ENCODE data around the gene TLDC2.
"Not testable (repeated sequence)": the region's sequence is repeated elsewhere in the genome, so short reads cannot be mapped to it uniquely, and the experiment has no call there.

TLDC2 gene

DNA sequence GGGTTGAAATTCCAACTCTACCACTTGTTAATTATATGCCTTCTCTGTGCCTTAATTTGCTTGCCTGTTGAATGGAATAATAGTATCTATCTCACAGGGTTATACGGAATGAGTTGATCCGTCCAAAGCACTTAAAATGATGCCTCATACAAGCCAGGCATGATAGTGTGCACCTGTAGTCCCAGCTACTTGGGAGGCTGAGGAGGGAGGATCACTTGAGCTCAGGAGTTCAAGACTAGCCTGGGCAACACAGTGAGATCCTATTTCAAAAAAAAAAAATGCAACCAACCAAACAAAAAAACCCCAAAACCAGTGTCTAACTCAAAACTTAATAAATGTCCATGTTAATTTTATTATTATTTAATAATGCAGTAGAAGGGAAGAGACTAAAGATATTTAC lies 40.3 kb downstream of the TLDC2 start:
- DNase-seq = no peak

DNA sequence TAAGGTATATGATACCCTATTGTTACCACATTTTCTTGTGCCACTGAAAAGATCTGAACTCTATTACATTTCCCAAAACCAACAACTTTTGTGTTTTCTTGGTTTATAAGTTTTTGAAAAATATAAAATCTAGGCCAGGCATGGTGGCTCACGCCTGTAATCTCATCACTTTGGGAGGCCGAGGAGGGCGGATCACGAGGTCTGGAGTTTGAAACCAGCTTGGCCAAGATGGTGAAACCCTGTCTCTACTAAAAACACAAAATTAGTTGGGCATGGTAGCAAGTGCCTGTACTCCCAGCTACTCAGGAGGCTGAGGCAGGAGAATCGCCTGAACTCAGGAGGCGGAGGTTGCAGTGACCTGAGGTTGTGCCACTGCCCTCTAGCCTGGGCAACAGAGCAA lies 41.3 kb downstream of the TLDC2 start:
- no peak for DNase-seq

DNA sequence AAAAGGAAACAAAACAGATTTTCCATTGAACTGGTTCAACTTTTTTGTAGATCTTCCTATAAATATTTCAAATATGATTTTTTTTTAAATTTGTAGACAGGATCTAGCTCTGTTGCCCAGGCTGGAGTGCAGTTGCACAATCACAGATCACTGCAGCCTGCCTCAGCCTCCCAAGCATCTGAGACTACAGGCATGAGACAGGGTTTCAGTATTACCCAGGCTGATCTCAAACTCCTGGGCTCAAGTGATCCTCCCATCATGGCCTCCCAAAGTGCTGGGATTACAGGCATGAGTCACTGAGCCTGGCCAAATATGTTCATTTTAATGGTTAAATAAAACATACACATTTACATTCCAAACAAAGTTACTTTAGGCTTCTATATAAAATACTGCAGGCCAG lies 42.0 kb downstream of the TLDC2 start:
- peak; percentile 21 for DNase-seq

DNA sequence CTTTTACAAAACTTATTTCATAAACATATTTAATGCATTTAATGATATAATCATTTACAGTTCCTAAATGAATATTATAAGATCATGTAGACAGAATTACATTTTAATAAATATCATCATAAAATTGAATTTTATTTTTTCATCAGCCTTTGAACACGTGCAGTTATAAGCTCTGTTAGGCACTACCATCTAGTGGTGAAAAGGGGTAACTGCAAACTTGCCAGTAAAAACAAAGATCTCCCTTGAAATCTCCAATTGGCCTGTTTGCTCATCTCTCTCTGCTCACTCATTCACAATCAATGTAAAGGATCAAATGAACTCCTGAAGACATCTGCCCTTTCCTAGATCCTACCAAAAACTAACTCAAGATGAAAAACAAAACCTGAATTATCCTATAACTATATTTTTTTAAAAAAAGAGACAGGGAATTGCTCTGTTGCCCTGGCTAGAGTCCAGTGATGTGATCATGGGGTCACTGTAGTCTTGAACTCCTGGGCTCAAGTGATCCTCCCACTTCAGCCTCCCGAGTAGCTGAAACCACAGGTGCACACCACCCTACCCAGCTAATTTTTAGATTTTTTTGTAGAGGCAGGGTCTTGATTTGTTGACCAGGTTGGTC lies 43.9 kb downstream of the TLDC2 start:
- DNase-seq = peak; percentile 69

DNA sequence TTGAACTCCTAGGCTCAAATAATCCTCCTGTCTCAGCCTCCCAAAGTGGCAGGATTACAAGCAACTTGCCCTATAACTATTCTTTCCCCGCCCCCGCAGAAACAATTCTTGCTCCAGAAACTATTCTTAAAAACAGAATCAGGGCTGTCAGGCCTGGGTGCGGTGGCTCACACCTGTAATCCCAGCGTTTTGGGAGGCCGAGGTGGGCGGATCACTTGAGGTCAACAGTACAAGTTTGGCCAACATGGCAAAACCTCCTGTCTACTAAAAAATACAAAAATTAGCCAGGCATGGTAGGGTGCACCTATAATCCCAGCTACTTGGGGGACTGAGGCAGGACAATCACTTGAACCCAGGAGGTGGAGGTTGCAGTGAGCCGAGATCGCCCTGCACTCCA lies 44.4 kb downstream of the TLDC2 start:
- DNase-seq = no peak

DNA sequence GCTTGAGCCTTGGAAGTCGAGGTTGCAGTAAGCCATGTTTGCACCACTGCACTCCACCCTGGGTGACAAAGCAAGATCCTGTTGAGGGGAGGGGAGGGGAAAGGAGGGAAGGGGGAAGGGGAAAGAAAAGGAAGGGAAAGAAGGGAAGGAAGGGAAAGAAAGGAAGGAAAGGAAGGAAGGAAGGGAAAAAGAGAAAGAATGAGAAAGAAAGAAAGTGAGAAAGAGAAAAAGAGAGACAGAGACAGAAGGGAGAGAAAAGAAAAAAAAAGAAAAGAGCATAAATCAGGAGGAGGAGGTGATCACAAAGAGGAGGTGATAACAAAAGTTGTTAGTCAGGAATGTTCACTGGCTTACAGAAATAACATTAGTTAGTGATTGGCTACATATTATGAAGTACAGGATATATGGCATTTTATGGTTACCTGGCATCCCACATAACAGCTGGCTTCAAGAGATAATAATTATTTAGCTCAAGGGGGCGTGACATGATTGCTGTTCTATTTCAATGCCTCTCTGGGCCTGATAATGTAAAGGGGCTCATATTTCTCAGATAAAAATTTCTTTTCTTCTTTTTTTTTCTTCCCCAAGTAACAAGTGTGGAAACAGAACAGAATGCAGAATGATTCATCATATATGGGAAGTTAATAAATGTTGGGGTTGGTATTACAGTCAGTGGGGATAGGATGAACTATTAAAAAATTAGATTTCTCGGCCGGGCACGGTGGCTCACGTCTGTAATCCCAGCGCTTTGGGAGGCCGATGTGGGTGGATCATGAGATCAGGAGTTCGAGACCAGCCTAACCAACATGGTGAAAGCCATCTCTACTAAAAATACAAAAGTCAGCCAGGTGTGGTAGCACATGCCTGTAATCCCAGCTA lies 48.5 kb downstream of the TLDC2 start:
- DNase-seq = no peak

DNA sequence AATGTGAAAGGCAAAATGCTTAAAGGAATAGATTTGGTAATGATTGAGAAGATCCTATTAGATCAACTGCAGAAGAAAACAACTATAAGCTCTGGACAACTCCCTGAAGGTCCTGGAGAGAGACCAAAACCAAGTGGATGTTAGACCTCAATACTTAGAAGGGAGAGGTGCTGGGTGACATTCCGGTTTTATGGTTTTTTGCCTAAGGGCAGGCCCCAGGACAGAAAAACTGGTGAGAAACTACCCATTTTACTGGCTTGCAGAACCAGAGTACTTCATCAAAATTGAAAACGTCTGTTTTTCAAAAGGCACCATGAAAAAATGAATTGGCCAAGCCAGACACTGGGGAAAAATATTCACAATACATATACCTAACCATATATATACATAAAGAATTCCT lies 49.3 kb downstream of the TLDC2 start:
- DNase-seq = no peak

DNA sequence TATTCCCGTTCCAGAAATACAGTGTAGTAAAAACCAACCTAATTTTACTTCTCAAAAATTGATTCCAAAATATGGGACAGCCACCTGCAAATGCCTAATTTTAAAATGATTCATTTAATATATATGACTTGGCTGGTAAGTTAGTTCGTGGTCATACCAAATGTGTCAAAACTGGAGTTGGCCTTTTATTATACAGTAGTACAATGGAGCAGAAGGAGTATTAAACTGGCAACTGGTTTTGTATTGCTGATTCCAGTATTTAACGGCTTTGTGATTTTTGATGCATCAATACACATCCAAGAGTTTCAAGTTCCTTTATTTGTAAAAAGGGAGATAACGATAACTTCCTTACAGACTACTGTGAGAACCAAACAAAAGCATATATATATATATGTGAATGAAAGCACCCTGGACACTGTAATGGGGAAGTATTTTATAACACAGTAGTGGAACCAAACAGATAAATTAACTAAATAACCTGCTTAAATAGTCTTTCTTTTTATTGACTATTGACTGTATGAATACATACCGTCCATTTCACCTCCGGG lies 50.8 kb downstream of the TLDC2 start:
- DNase-seq = peak; percentile 17

DNA sequence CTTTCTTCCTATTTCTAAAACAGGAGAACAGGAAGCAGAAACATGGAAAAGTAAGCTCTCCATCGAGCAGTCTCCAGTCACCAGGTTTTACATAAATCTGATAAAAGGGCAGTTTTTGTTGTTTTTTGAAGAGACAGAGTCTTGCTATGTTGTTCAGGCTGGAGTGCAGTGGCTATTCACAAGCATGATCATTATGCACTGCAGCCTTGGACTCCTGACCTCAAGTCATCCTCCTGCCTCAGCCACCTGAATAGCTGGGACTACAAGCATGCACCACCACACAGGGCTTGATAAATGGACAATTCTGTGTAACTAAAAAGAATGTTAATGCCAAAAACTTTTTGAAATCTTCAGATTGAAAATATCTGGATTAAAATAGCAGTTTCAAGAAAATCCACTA lies 51.8 kb downstream of the TLDC2 start:
- DNase-seq = no peak

DNA sequence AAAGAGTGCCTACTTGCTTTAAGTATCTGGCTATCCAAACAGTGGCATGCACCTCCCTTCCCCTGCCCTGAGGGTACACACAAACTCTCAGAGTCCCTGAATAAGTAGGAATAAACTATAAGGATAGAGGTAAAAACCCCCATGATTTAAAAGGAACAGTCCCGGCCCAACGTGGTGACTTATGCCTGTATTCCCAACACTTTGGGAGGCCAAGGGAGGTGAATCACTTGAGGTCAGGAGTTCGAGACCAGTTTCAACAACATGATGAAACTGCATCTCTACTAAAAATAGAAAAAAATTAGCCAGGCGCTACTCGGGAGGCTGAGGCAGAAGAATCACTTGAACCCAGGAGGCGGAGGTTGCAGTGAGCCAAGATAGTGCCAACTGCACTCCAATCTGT lies 53.4 kb downstream of the TLDC2 start:
- peak; percentile 32 for DNase-seq

DNA sequence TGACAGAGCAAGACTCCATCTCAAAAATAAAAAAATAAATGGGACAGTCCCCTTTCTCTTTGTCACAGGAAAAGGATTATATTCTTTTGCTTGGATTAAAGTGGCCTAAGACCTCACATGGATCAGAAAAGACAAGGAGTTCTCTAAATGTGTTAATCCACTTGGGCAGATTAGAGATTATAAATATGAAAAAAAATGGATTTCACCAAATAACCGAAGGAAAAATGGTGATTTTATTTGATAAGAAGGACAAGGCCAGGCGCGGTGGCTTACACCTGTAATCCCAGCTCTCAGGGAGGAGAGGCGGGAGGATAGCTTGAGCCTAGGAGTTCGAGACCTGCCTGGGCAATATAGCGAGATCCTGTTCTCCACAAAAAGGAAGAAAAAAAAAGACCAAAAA lies 53.8 kb downstream of the TLDC2 start:
- no peak for DNase-seq

DNA sequence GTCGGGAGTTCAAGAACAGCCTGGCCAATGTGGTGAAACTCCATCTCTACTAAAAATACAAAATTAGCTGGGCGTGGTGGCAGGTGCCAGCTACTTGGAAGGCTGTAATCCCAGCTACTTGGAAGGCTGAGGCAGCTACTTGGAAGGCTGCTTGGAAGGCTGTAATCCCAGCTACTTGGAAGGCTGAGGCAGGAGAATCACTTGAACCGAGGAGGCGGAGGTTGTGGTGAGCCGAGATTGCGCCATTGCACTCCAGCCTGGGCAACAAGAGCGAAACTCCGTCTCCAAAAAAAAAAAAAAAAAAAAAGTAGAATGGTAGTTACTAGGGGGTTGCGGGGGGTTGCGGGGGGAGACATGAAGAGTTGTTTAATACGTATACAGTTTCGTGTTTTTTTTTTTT lies 56.1 kb downstream of the TLDC2 start:
- DNase-seq = not testable (repeated sequence)

DNA sequence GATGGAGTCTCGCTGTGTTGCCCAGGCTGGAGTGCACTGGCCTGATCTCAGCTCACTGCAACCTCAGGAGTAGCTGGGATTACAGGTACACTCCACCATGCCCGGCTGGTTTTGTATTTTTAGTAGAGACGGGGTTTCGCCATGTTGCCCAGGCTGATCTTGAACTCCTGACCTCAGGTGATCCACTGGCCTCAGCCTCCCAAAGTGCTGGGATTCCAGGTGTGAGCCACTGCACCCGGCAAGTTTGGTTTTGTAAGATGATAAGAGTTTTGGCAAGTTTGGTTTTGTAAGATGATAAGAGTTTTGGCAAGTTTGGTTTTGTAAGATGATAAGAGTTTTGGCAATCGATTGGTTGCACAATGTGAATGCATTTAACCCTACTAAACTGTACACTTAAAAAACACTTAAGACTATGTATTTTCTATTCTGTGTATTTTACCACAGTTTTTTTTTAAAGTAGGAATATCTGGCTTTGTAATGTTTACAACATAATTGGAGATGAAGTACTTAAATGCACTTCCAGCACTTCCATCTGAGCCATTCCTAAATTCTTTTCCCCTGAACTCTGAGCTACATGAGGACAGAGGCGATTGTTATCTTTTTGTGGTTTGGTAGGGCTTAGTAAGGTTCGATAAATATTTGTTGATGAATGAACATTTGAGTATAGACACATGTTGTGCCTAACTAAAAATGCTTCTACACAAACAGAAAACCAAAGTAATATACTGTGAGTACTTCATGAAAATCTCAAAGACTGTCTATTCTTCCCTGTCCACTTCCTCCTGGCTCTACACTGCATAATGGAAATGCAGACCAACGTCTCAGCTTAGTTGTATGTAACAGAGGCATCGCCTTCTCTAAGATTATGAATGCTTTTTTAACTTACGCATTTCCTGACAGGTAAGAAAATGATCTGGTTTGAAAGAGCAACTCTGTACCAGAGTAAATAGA lies 56.8 kb downstream of the TLDC2 start:
- no peak for DNase-seq

DNA sequence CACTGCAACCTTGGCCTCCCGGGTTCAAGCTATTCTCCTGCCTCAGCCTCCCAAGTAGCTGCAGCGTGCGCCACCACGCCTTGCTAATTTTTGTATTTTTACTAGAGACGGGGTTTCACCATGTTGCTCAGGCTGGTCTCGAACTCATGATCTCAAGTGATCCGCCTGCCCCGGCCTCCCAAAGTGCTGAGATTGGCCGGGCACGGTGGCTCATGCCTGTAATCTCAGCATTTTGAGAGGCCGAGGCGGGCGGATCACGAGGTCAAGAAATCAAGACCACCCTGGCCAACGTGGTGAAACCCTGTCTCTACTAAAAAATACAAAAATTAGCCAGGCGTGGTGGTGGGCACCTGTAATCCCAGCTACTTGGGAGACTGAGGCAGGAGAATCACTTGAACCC lies 57.6 kb downstream of the TLDC2 start:
- not testable (repeated sequence) for DNase-seq

DNA sequence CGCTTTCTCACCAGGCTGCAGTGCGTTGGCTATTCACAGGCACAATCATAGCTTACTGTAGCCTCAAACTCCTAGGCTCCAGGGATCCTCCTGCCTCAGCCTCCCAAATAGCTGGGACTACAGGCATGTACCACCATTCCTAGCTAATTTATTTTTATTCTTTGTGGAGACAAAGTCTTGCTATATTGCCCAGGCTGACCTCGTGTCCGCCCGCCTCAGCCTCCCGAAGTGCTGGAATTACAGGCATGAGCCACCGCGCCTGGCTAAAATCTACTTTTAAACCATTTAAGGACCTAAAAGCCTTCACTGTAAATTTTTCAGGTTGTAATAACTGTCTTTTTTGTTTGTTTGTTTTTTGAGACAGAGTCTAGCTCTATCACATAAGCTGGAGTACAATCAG lies 60.4 kb downstream of the TLDC2 start:
- no peak for DNase-seq

DNA sequence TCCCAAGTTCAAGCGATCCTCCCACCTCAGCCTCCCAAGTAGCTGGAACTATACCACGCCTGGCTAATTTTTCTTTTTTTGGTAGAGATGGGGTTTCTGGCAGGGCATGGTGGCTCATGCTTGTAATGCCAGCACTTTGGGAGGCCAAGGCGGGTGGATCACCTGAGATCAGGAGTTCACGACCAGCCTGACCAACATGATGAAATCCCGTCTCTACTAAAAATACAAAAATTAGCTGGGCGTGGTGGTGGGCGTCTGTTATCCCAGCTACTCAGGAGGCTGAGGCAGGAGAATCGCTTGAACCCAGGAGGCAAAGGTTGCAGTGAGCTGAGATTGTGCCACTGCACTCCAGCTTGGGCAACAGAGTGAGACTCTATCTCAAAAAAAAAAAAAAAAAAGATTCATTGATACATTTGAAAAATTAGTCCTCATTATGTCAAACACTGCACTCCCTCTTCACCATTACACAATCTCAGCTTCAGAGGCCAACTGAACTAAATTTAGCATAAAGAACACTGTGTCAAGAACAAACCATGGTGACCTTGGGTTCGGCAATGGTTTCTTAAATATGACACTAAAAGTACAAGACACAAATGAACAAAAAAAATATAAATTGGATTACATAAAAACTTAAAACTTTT lies 60.9 kb downstream of the TLDC2 start:
- DNase-seq = not testable (repeated sequence)

DNA sequence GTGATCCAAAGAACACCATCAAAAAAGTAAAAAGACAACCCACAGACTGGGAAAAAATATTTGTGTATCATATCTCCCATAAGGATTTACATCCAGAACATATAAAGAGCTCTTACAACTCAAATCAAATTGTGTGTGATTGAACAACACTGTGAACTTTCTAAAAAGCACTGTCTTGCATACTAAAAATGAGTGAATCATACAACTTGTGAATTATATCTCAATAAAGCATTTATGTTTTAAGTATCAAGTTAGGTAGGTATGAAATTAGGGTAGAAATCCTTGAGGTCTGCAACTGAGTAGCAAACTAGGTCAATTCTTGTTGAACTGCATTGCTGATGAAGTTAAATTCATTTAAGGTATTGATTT lies 61.4 kb downstream of the TLDC2 start:
- no peak for DNase-seq

DNA sequence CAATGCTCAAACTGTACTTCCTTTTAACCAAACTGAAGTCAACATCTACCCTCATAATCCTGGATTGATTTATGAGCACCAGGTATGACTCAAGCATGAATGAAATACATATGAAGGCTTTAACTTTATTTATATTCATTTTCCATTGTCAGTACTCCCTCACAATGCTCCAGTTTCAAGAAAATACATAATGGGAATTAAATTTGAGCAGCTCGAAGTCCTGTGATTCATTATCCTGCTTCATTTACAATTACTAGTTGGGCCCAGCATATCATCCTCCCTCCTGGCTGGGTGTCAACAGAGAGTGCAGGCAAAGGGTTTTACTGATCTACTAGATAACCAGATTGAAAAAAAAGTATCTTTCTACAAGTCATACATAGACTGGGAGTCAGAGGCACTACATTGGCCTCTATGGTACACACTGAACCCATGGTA lies 65.5 kb downstream of the TLDC2 start:
- no peak for DNase-seq
